Endothelial cell of umbilical vein (primary cell): ENCODE data around the gene SPAG5. TPM values are rescaled to one million over a fixed set of nuclear protein-coding genes. Genes with fewer than 3 reads are reported as not detected.
"Not testable (repeated sequence)": the region's sequence is repeated elsewhere in the genome, so short reads cannot be mapped to it uniquely, and the experiment has no call there.

Experiments
- BruUV-seq: library from RNA; stranded (reverse); fragments of 400-500 nt; replicated peaks from 2 replicates; lab custom pipeline; 2021; lab: Mats Ljungman, UMichigan
- CTCF ChIA-PET: fragments of 300-600, 350-600 bp; sonication (Branson Sonifier 250); formaldehyde crosslinking; loops from one replicate; lab custom pipeline; 2021; ENCODE audit warnings: antibody characterized with exemption, inconsistent platforms; lab: Charles Lee
- POLR2A ChIA-PET: fragments of 300-600, 350-600 bp; sonication (Branson Sonifier 250); formaldehyde crosslinking; loops from one replicate; lab custom pipeline; 2021; ENCODE audit warnings: antibody characterized with exemption, inconsistent platforms; lab: Charles Lee
- DNase-seq: peaks from one replicate; pipeline ENCODE4 v3.0.0-alpha.2; 2011; ENCODE audit warnings: low read depth, low spot score
- FAIRE-seq: peaks from 2 replicates; lab custom pipeline; 2011; peaks lifted over from hg19 to GRCh38; lab: Jason Lieb, UNC
- H2AFZ ChIP-seq: 2 replicates; pipeline ENCODE4 v1.6.0; 2012; ENCODE audit warnings: low read depth, low read length, control low read depth, inconsistent platforms
- H3K27ac ChIP-seq: 2 replicates; pipeline ENCODE4 v1.5.1; 2011; ENCODE audit warnings: low read depth, mild to moderate bottlenecking, control low read depth, low read length, moderate library complexity; ENCODE audit not compliant: insufficient read depth
- H3K27me3 ChIP-seq, 2 experiments: 2 replicates each; pipeline versions ENCODE4 v1.6.0 to v1.6.1; 2011; ENCODE audit warnings: low read length in 2 of 2, mixed read lengths in 1 of 2; ENCODE audit not compliant: control insufficient read depth in 2 of 2, insufficient read depth in 2 of 2
- H3K36me3 ChIP-seq, 2 experiments: 2 replicates in 1 of 2; 3 replicates in 1 of 2; pipeline ENCODE4 v1.5.1; 2011; ENCODE audit warnings: low read length in 2 of 2, mild to moderate bottlenecking in 1 of 2, moderate library complexity in 1 of 2; ENCODE audit not compliant: control insufficient read depth in 2 of 2, insufficient read depth in 2 of 2; ENCODE audit errors: extremely low read depth in 1 of 2
- H3K4me1 ChIP-seq: 3 replicates; pipeline ENCODE4 v1.5.1; 2011; ENCODE audit warnings: mild to moderate bottlenecking, low read length; ENCODE audit not compliant: control insufficient read depth, insufficient read depth; ENCODE audit errors: extremely low read depth
- H3K4me2 ChIP-seq: 2 replicates; pipeline ENCODE4 v1.6.1; 2011; ENCODE audit warnings: low read length, control low read depth, mixed read lengths; ENCODE audit not compliant: insufficient read depth
- H3K4me3 ChIP-seq, 3 experiments: fragments of 200-600 bp in 1 of 3; sonication (generic), shearing (Covaris generic) in 1 of 3; replicated peaks in 1 of 3; 2 replicates each; pipeline ENCODE4 v1.5.1; 2011 to 2016; ENCODE audit warnings: control low read depth in 3 of 3, low read length in 3 of 3, mild to moderate bottlenecking in 2 of 3, inconsistent platforms in 1 of 3, low read depth in 1 of 3, moderate library complexity in 1 of 3; ENCODE audit not compliant: insufficient read depth in 1 of 3
- H3K79me2 ChIP-seq: 2 replicates; pipeline ENCODE4 v1.6.0; 2012; ENCODE audit warnings: low read length, inconsistent platforms; ENCODE audit not compliant: control insufficient read depth, insufficient read depth
- H3K9ac ChIP-seq: replicated peaks from 2 replicates; pipeline ENCODE3; 2011; ENCODE audit warnings: low read length, control low read depth; ENCODE audit not compliant: insufficient read depth; ENCODE audit errors: extremely low read depth
- H3K9me1 ChIP-seq: replicated peaks from 3 replicates; pipeline ENCODE4 v1.6.0; 2011; ENCODE audit warnings: mild to moderate bottlenecking, low read length; ENCODE audit not compliant: control insufficient read depth, insufficient read depth; ENCODE audit errors: extremely low read depth
- H3K9me3 ChIP-seq: replicated peaks from 2 replicates; pipeline ENCODE4 v1.5.1; 2012; ENCODE audit warnings: low read length, inconsistent platforms; ENCODE audit not compliant: control insufficient read depth, insufficient read depth
- H4K20me1 ChIP-seq: replicated peaks from 2 replicates; pipeline ENCODE3; 2011; ENCODE audit warnings: mild to moderate bottlenecking, low read length; ENCODE audit not compliant: control insufficient read depth, insufficient read depth; ENCODE audit errors: extremely low read depth
- FOS ChIP-seq: IDR thresholded peaks from 2 replicates; pipeline ENCODE4 v1.6.1; 2011; ENCODE audit warnings: mild to moderate bottlenecking, low read length, moderate library complexity, borderline replicate concordance; ENCODE audit not compliant: insufficient read depth
- POLR2A ChIP-seq: IDR thresholded peaks from 2 replicates; pipeline ENCODE4 v1.6.1; 2012; ENCODE audit warnings: low read depth, mild to moderate bottlenecking, control low read depth, low read length
- POLR2AphosphoS5 ChIP-seq: IDR thresholded peaks from 2 replicates; pipeline ENCODE4 v1.6.1; 2012; ENCODE audit warnings: low read depth, mild to moderate bottlenecking, control low read depth, low read length, moderate library complexity; ENCODE audit not compliant: insufficient read depth
- dilution Hi-C: fragments of 300-500 bp; cut with MboI; formaldehyde crosslinking; loops from one replicate; pipeline ENCODE4 v1.15.0; 2019; ENCODE audit warnings: low sequenced_read_pairs; ENCODE audit not compliant: extremely low pct_ligation_motif_present
- intact Hi-C: fragments of 100-400 bp; cut with micrococcal nuclease; formaldehyde crosslinking; loops from one replicate; pipeline ENCODE4 v1.10.0; 2022
- polyA plus RNA-seq, 4 experiments: library from polyadenylated mRNA; depleted of rRNA in 3 of 4; stranded (reverse) in 3 of 4; unstranded in 1 of 4; fragments of >200 nt; gene quantifications; 2 replicates each; pipeline versions ENCODE4 v1.2.1 to v1.2.3, GENCODE V29; 2011 to 2012; ENCODE audit warnings: missing spikeins in 1 of 4
- total RNA-seq: library from RNA; stranded (reverse); gene quantifications from 2 replicates; pipeline ENCODE4 v1.2.3, GENCODE V29; 2021
- TF ChIP-seq, protein P1 (sequence below): IDR thresholded peaks from 2 replicates; pipeline ENCODE4 v1.6.1; 2011; ENCODE audit not compliant: insufficient read depth, insufficient read length
- TF ChIP-seq, protein P2 (sequence below), 2 donors: IDR thresholded peaks; 1 replicate in 1 of 2; 2 replicates in 1 of 2; pipeline ENCODE4 v1.5.1; 2011; ENCODE audit warnings: low read length in 2 of 2, mild to moderate bottlenecking in 2 of 2, moderate library complexity in 2 of 2, control low read depth in 1 of 2, inconsistent platforms in 1 of 2, low read depth in 1 of 2; ENCODE audit not compliant: insufficient read depth in 1 of 2; ENCODE audit errors: extremely low read depth in 1 of 2

The SPAG5 gene
- total and polyA plus RNA-seq, 2 donors (not counting 3 experiments of a cell fraction or from before 2014, with no cell fraction given) = 31.7 to 85.4 TPM

DNA sequence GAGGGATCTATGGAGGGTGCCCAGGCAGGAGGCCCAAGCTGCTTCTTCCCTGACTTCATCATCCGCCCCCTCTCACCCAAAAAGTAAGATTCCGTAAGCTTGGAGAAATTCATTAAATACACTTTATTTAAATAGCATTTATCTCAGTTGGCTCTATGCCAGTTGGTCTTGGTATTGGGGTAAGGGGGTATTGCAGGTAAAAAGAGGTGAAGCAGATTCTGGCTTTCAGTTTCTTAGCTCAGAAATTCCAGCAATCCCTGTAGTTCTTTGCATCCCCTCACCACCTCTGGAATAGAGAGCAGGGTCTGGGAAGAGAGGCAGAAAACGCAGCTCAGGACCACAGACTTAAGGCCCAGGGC, 21.4 kb downstream of the SPAG5 start:
- Histone ChIP-seq H3K79me2 (no peaks in the 10 kb centered on the region), H3K9me3 (no peaks in the 10 kb centered on the region), H3K4me3 (no peak overlapping the region), H2AFZ (no peak overlapping the region), H3K4me1 (peaks cover 2% of the 10 kb centered on the region), H3K27me3 (no peaks in the 10 kb centered on the region), H3K36me3 (peaks cover 5 to 9% of the 10 kb centered on the region in 2 experiments), H3K27ac (no peak overlapping the region), H4K20me1 (no peaks in the 10 kb centered on the region), H3K9ac (no peak overlapping the region), H3K9me1 (no peaks in the 10 kb centered on the region), H3K4me2 (no peak overlapping the region)
- DNase-seq (no peak), FAIRE-seq (no peak)
- ChIA-PET POLR2A (no interaction called here), CTCF (no interaction called here)
- no peak for TF ChIP-seq FOS
- TF ChIP-seq, protein P1, sequence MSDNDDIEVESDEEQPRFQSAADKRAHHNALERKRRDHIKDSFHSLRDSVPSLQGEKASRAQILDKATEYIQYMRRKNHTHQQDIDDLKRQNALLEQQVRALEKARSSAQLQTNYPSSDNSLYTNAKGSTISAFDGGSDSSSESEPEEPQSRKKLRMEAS = no peak
- BruUV-seq = no TSS peak
- intact Hi-C loops = loop anchor here (2.0 kb wide), 1 partner anchor 21 kb away; the partner anchor contains the start of gene SPAG5
- dilution Hi-C loops = no loop called here

DNA sequence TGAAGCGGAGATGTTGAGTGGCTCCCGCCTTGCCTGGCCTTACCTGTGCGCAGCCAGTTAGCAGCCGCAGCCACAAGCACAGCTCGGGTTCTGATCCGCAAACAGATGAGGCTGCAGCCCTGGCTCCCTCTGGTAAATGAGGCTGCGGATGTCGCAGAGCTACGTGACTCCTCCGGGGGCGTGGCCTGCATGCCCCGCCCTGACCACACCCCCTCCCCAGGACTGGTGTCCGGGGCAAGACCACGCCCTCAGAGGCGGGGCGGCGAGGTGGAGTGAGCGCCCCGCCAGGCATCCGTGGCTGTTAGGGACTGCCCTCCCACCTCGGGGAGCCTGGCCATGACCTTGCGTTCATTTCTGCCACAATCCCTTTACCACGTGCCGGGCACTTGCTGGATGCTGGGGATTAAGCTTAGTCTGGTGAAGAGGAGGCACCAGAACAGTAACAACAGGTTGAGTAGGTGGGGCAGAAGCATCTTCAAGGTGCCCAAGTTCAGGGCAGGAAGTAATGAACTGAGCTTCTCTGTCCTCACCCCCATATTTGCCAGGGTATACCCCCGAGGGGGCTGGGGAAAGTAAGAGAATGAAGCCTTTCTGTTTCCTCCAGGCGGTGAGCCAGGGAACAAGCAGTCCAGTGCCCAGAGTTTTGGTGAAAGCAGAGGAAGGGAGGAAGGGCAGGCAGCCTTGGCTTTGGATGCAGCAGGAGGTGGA, 21.9 kb downstream of the SPAG5 start, which contains the start of gene ALDOC:
Gene ALDOC (minus strand): TSS at position 138 of the 708 bp plus-strand sequence. CDS start 1,363 bp downstream, outside the sequence.
- no peak within 1 kb of the TSS for H3K9ac ChIP-seq
- peak within 1 kb of the TSS; percentile 73 for H2AFZ ChIP-seq
- TF ChIP-seq, protein P2, sequence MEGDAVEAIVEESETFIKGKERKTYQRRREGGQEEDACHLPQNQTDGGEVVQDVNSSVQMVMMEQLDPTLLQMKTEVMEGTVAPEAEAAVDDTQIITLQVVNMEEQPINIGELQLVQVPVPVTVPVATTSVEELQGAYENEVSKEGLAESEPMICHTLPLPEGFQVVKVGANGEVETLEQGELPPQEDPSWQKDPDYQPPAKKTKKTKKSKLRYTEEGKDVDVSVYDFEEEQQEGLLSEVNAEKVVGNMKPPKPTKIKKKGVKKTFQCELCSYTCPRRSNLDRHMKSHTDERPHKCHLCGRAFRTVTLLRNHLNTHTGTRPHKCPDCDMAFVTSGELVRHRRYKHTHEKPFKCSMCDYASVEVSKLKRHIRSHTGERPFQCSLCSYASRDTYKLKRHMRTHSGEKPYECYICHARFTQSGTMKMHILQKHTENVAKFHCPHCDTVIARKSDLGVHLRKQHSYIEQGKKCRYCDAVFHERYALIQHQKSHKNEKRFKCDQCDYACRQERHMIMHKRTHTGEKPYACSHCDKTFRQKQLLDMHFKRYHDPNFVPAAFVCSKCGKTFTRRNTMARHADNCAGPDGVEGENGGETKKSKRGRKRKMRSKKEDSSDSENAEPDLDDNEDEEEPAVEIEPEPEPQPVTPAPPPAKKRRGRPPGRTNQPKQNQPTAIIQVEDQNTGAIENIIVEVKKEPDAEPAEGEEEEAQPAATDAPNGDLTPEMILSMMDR (IDR thresholded peaks at IDR 0.05; ENCODE audit: extremely low read depth in 1 of 2, insufficient read depth in 1 of 2, low read depth in 1 of 2, low read length in 2 of 2) = no peak
- TF ChIP-seq POLR2A (peak; percentile 41), POLR2AphosphoS5 (peak; percentile 40)
- FAIRE-seq (peak; percentile 94), DNase-seq (peak; percentile 89)
- no peak within 1 kb of the TSS for H3K27ac ChIP-seq
- POLR2A ChIA-PET = interaction anchor here (0.6 kb wide), 1 partner anchor 863 kb away, joined by 3 read pairs; no protein-coding TSS in a partner anchor
- H3K4me2 ChIP-seq = no peak within 1 kb of the TSS
- no peaks in the 10 kb centered on the region for H3K27me3 ChIP-seq
- H3K4me3 ChIP-seq = peak within 1 kb of the TSS in 1 of 3 experiments; percentile 14
- no peaks in the 10 kb centered on the region for H3K9me1 ChIP-seq
- dilution Hi-C loops (no loop called here), intact Hi-C loops (loop anchor here (2.0 kb wide), 1 partner anchor 22 kb away; the partner anchor contains the start of gene SPAG5)
- CTCF ChIA-PET = interaction anchor here (0.6 kb wide), 1 partner anchor 36 kb away, joined by 4 read pairs; no protein-coding TSS in a partner anchor
- H3K4me1 ChIP-seq = peaks cover 4% of the 10 kb centered on the region
- no peaks in the 10 kb centered on the region for H3K9me3 ChIP-seq
- no TSS peak for BruUV-seq
- no peaks in the 10 kb centered on the region for H4K20me1 ChIP-seq
- H3K79me2 ChIP-seq = no peaks in the 10 kb centered on the region
- peaks cover 5 to 9% of the 10 kb centered on the region in 2 experiments for H3K36me3 ChIP-seq

DNA sequence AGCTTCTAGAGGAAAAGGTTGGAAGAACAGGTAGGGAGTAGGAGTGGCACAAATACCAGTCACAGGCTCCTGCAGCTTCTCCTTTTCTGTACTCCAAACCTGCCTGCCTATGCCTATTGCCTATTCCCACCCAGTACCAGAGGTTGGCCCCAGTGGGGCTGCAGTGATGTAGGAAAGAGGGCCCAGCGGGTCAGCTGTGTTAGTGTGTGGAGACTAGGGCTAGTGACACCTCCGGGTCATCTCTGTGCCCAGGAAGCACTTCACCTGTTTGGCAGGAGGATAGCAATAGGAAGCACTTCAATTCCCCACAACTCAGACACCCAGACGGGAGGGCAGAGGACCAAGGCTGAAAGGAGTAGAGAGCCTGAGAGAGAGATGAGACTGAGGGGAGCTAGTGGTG, 22.8 kb downstream of the SPAG5 start:
- DNase-seq, H4K20me1 ChIP-seq, H3K9ac ChIP-seq, H3K36me3 ChIP-seq, H3K79me2 ChIP-seq, POLR2A ChIA-PET, H3K4me2 ChIP-seq, CTCF ChIA-PET, H3K4me3 ChIP-seq, BruUV-seq, H3K4me1 ChIP-seq, H2AFZ ChIP-seq, H3K9me3 ChIP-seq, H3K9me1 ChIP-seq, H3K27me3 ChIP-seq, H3K27ac ChIP-seq, dilution Hi-C loops: not testable (repeated sequence)
- intact Hi-C loops = loop anchor here (2.0 kb wide), 1 partner anchor 23 kb away; the partner anchor contains the start of gene SPAG5
- peak; percentile 77 for FAIRE-seq
